ENCODE results near the gene SLC25A12.
"Not testable (repeated sequence)": the region's sequence is repeated elsewhere in the genome, so short reads cannot be mapped to it uniquely, and the experiment has no call there.

Gene SLC25A12

GRCh38 chr2:171808885-171809284 is 85.2 kb downstream of the SLC25A12 start:
- not testable (repeated sequence) for DNase-seq (ENCODE audit: low read depth, low spot score); H3K4me1 ChIP-seq (ENCODE audit: control insufficient read depth, insufficient read depth, low read length); H3K27ac ChIP-seq (ENCODE audit: low read length); H3K9me3 ChIP-seq (ENCODE audit: control insufficient read depth, insufficient read depth, low read length); H3K4me3 ChIP-seq (ENCODE audit: low read length); H3K36me3 ChIP-seq (ENCODE audit: control insufficient read depth, insufficient read depth, low read length); H3K27me3 ChIP-seq (ENCODE audit: control insufficient read depth, insufficient read depth, low read length)

- H3K36me3 ChIP-seq (ENCODE audit: control insufficient read depth, insufficient read depth, low read length), result no peaks in the 10 kb centered on the region
Measured at GRCh38 chr2:171807831-171808393, 86.1 kb downstream of the SLC25A12 start.

DNA sequence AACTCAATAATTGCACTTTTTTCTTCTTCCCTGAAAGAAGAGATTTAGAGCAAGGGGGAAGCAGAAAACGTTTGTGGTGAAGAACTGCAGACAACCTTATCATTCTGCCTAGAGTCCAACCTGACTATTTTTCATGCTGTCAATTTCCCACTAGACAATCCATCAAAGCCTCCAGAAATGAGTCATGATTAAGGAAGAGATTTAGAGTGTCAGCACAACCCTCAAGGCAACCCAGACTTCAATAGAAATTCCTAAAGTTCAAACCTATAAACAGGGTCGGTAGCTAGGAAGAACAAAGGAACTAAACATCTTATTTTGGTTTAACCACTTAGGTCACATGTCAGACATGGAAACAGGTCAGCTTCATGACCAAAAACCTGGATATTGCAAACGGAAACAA is 86.9 kb downstream of the SLC25A12 start:
- no peak for DNase-seq (ENCODE audit: low read depth, low spot score)
- H3K27ac ChIP-seq (ENCODE audit: low read length), result no peak overlapping the region
- no peaks in the 10 kb centered on the region for H3K27me3 ChIP-seq (ENCODE audit: control insufficient read depth, insufficient read depth, low read length)
- no peaks in the 10 kb centered on the region for H3K36me3 ChIP-seq (ENCODE audit: control insufficient read depth, insufficient read depth, low read length)
- WGBS (ENCODE audit: insufficient coverage, insufficient read length), result no CpG with 5 or more reads among the region's 3 CpGs
- H3K4me3 ChIP-seq (ENCODE audit: low read length), result no peak overlapping the region
- no peaks in the 10 kb centered on the region for H3K9me3 ChIP-seq (ENCODE audit: control insufficient read depth, insufficient read depth, low read length)
- no peaks in the 10 kb centered on the region for H3K4me1 ChIP-seq (ENCODE audit: control insufficient read depth, insufficient read depth, low read length)

More at GRCh38 chr2:171807831-171808393, 86.1 kb downstream of the SLC25A12 start:
- no peak overlapping the region for H3K4me3 ChIP-seq (ENCODE audit: low read length)
- no peaks in the 10 kb centered on the region for H3K9me3 ChIP-seq (ENCODE audit: control insufficient read depth, insufficient read depth, low read length)
- no peak for DNase-seq (ENCODE audit: low read depth, low spot score)
- no peaks in the 10 kb centered on the region for H3K27me3 ChIP-seq (ENCODE audit: control insufficient read depth, insufficient read depth, low read length)
- no CpG with 5 or more reads among the region's 5 CpGs for WGBS (ENCODE audit: insufficient coverage, insufficient read length)
- no peak overlapping the region for H3K27ac ChIP-seq (ENCODE audit: low read length)
- no peaks in the 10 kb centered on the region for H3K4me1 ChIP-seq (ENCODE audit: control insufficient read depth, insufficient read depth, low read length)

- H3K9me3 ChIP-seq (ENCODE audit: control insufficient read depth, insufficient read depth, low read length), result no peaks in the 10 kb centered on the region
- no peaks in the 10 kb centered on the region for H3K4me1 ChIP-seq (ENCODE audit: control insufficient read depth, insufficient read depth, low read length)
- H3K27me3 ChIP-seq (ENCODE audit: control insufficient read depth, insufficient read depth, low read length), result no peaks in the 10 kb centered on the region
- DNase-seq (ENCODE audit: low read depth, low spot score), result no peak
- no peak overlapping the region for H3K27ac ChIP-seq (ENCODE audit: low read length)
- no peak overlapping the region for H3K4me3 ChIP-seq (ENCODE audit: low read length)
- WGBS (ENCODE audit: insufficient coverage, insufficient read length), result no CpG with 5 or more reads among the region's 3 CpGs
- H3K36me3 ChIP-seq (ENCODE audit: control insufficient read depth, insufficient read depth, low read length), result no peaks in the 10 kb centered on the region
Measured at GRCh38 chr2:171804456-171804855, 89.6 kb downstream of the SLC25A12 start.

GRCh38 chr2:171803757-171804156 is 90.3 kb downstream of the SLC25A12 start:
- no CpG with 5 or more reads among the region's 5 CpGs for WGBS (ENCODE audit: insufficient coverage, insufficient read length)
- H3K36me3 ChIP-seq (ENCODE audit: control insufficient read depth, insufficient read depth, low read length), result no peaks in the 10 kb centered on the region
- H3K4me1 ChIP-seq (ENCODE audit: control insufficient read depth, insufficient read depth, low read length), result no peaks in the 10 kb centered on the region
- H3K27ac ChIP-seq (ENCODE audit: low read length), result no peak overlapping the region
- H3K27me3 ChIP-seq (ENCODE audit: control insufficient read depth, insufficient read depth, low read length), result no peaks in the 10 kb centered on the region
- no peak for DNase-seq (ENCODE audit: low read depth, low spot score)
- H3K4me3 ChIP-seq (ENCODE audit: low read length), result no peak overlapping the region
- no peaks in the 10 kb centered on the region for H3K9me3 ChIP-seq (ENCODE audit: control insufficient read depth, insufficient read depth, low read length)

DNA sequence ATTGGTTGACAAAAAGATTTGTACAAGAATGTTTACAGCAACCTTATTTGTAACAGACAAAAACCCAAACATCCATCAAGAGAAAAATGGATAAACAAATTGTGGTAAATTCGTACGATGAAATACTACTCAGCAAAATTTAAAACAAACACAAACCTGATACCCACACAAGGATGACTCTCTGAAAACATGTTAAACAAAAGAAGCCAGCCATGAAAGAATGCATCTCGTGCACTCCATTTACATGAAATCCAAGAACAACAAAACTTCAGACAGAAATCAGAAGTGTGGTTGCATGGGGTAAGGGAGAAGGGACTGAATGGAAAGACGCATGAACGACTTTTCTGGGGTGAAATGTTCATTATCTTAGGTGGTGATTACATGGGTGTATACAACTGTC is 93.4 kb downstream of the SLC25A12 start:
- no peaks in the 10 kb centered on the region for H3K36me3 ChIP-seq (ENCODE audit: control insufficient read depth, insufficient read depth, low read length)
- no peak for DNase-seq (ENCODE audit: low read depth, low spot score)
- no peak overlapping the region for H3K27ac ChIP-seq (ENCODE audit: low read length)
- no peaks in the 10 kb centered on the region; the same call in 1 of the 2 replicates for H3K27me3 ChIP-seq (ENCODE audit: control insufficient read depth, insufficient read depth, low read length)
- no peaks in the 10 kb centered on the region for H3K4me1 ChIP-seq (ENCODE audit: control insufficient read depth, insufficient read depth, low read length)
- no peak overlapping the region for H3K4me3 ChIP-seq (ENCODE audit: low read length)
- H3K9me3 ChIP-seq (ENCODE audit: control insufficient read depth, insufficient read depth, low read length), result no peaks in the 10 kb centered on the region
- WGBS (ENCODE audit: insufficient coverage, insufficient read length), result no CpG with 5 or more reads among the region's 5 CpGs

DNA sequence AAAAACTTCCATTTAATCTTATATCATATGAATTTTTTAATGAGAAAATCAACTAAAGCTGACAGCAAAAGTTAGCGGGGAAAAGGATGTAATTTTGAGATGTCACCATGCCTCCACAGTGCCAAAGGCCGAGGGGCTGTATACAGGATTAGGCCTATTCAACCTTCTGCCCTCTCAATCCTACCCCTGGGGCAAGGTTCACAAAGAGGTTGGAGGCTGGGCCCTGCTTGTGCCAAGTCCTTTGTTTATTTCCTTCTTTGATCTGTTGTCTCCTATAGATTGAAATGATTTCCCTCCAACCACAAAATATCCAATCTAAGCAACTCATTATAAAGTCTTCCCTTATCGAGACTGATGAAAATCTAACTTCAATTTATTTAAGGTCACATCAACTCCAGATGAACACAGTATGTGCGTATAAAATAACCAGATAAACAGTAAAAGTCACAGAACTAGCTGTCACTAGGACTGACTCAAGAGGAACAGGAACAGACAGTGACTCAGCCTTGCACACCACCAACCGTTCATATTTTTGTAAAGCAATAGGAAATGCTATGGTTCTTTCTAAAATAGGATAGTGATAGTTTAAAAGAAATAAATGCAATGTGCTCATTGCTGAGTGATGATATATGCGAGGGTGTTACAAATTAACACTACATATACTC is 95.8 kb downstream of the SLC25A12 start:
- Histone ChIP-seq H3K36me3 (ENCODE audit: control insufficient read depth, insufficient read depth, low read length) (no peaks in the 10 kb centered on the region), H3K27ac (ENCODE audit: low read length) (no peak overlapping the region), H3K27me3 (ENCODE audit: control insufficient read depth, insufficient read depth, low read length) (no peaks in the 10 kb centered on the region; the same call in 1 of the 2 replicates), H3K9me3 (ENCODE audit: control insufficient read depth, insufficient read depth, low read length) (no peaks in the 10 kb centered on the region), H3K4me1 (ENCODE audit: control insufficient read depth, insufficient read depth, low read length) (peaks cover 1% of the 10 kb centered on the region; the same call in 1 of the 2 replicates), H3K4me3 (ENCODE audit: low read length) (no peak overlapping the region)
- no CpG with 5 or more reads among the region's 6 CpGs for WGBS (ENCODE audit: insufficient coverage, insufficient read length)
- DNase-seq (ENCODE audit: low read depth, low spot score), result no peak

DNA sequence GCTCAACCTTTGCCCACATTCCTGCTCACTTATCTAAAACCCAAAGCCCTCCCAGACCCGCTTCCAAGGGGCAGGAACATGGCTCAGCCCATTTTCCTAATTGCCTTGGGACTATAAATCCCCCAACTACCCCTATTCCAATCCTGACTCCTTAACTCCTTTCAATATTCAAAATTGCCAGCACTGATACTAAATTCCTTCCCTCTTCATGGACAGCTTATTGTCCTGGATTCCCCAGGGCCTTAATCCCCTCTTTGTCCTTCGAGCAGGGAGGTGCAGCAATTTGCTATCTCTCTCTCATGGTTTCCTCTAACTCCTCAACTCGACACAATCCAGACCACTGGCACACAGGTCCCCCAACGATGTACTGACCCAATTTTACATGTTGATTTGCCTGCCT is 99.1 kb downstream of the SLC25A12 start:
- no peak for DNase-seq (ENCODE audit: low read depth, low spot score)
- no peak overlapping the region for H3K4me3 ChIP-seq (ENCODE audit: low read length)
- no peaks in the 10 kb centered on the region; the same call in 1 of the 2 replicates for H3K27me3 ChIP-seq (ENCODE audit: control insufficient read depth, insufficient read depth, low read length)
- no peaks in the 10 kb centered on the region for H3K9me3 ChIP-seq (ENCODE audit: control insufficient read depth, insufficient read depth, low read length)
- no peaks in the 10 kb centered on the region for H3K36me3 ChIP-seq (ENCODE audit: control insufficient read depth, insufficient read depth, low read length)
- H3K27ac ChIP-seq (ENCODE audit: low read length), result no peak overlapping the region
- H3K4me1 ChIP-seq (ENCODE audit: control insufficient read depth, insufficient read depth, low read length), result peaks cover 1% of the 10 kb centered on the region; the same call in 1 of the 2 replicates
- no CpG with 5 or more reads among the region's 4 CpGs for WGBS (ENCODE audit: insufficient coverage, insufficient read length)

DNA sequence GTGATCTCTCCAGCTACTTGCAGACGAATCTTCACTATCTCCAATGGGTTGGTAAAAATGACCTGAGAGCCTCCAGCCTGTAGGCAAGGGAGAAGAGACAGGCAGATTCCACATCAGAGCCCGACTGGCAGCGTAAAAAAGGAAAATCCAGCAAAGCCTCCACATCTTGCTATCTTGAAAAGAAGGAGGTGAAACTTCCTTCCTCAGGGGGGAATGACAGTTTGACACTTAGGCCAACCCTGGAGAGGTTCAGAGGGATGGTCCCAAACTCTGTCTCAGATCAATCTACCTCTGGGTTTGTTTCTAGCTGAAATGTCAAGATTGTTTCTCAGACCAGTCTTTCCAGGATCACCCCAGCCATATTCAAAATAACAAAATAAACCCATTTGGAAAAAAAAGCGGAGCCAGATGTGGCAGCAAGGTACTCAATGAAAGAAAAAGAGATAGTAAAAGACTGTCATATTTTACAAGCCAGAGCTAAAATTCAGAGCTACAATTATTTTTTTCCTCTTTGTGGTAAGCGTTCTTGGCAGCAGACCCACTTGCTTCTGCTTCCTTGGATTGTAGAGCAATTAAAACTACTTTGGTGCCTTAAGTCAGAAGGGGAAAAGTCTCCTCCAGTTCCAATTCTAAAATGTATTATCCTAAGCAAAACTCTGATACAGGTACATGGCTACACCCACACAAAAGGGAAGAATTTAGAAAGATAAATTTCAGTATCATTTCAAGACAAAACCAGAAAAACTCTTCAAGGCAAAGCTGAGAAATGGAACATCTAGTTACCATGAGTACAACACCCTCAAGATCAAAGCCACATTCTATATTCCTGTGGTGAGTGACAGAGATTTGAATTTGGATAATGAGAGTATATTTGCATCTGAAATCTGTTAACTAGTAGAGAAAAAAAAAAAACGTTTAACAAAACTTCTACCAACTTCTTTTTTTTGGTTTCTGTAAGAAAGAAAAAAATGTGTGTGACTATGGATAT is 100.1 kb downstream of the SLC25A12 start:
- H3K27ac ChIP-seq (ENCODE audit: low read length), result no peak overlapping the region
- peaks cover 1% of the 10 kb centered on the region; the same call in 1 of the 2 replicates for H3K4me1 ChIP-seq (ENCODE audit: control insufficient read depth, insufficient read depth, low read length)
- H3K4me3 ChIP-seq (ENCODE audit: low read length), result no peak overlapping the region
- H3K9me3 ChIP-seq (ENCODE audit: control insufficient read depth, insufficient read depth, low read length), result no peaks in the 10 kb centered on the region
- no CpG with 5 or more reads among the region's 6 CpGs for WGBS (ENCODE audit: insufficient coverage, insufficient read length)
- H3K36me3 ChIP-seq (ENCODE audit: control insufficient read depth, insufficient read depth, low read length), result no peaks in the 10 kb centered on the region
- DNase-seq (ENCODE audit: low read depth, low spot score), result no peak
- no peaks in the 10 kb centered on the region; the same call in 1 of the 2 replicates for H3K27me3 ChIP-seq (ENCODE audit: control insufficient read depth, insufficient read depth, low read length)

- H3K4me3 ChIP-seq (ENCODE audit: low read length), result no peak overlapping the region
- H3K4me1 ChIP-seq (ENCODE audit: control insufficient read depth, insufficient read depth, low read length), result peaks cover 1% of the 10 kb centered on the region; the same call in 1 of the 2 replicates
- H3K9me3 ChIP-seq (ENCODE audit: control insufficient read depth, insufficient read depth, low read length), result no peaks in the 10 kb centered on the region
- no peak overlapping the region for H3K27ac ChIP-seq (ENCODE audit: low read length)
- H3K36me3 ChIP-seq (ENCODE audit: control insufficient read depth, insufficient read depth, low read length), result no peaks in the 10 kb centered on the region
- H3K27me3 ChIP-seq (ENCODE audit: control insufficient read depth, insufficient read depth, low read length), result no peaks in the 10 kb centered on the region; the same call in 1 of the 2 replicates
- WGBS (ENCODE audit: insufficient coverage, insufficient read length), result no CpG with 5 or more reads among the region's 4 CpGs
- no peak for DNase-seq (ENCODE audit: low read depth, low spot score)
Measured at GRCh38 chr2:171792886-171793580, 101.0 kb downstream of the SLC25A12 start.

All from iPS DF 6.9 (cell line).